ENCODE results near the gene LARP4B. TPM values are rescaled to one million over a fixed set of nuclear protein-coding genes. Genes with fewer than 3 reads are reported as not detected.
A peak's percentile ranks its signal among the peaks of the same experiment; 100 is the strongest.

The LARP4B gene
- total RNA-seq, 4 donors from 2014 or later, result 68.6 to 113 (median 87.4) TPM

DNA sequence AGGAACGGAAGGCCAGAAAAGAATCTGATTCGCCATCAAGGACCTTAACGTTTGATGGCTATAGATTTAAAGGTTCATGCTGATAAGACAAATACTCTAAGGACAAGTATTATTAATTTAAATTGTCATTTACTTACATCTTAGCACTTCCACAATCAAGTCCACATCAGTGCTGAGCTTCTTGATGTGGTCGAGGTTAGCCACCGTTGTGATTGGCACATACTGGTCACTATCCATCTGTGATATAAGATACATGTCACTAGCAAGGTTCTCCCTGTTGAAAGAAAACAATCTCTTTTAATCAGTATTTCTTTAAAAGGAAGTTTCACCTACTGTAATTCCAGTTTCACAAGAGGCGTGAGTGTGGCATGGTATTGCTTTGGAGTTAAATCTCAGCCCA lies 88.7 kb downstream of the LARP4B start:
- no peak for DNase-seq
- Histone ChIP-seq H3K27me3 (no peaks in the 10 kb centered on the region), H3K4me1 (peaks cover 28 to 43% of the 10 kb centered on the region in 2 donors), H3K36me3 (peaks cover 0 to 17% of the 10 kb centered on the region in 2 donors), H3K4me3 (replicated peaks in 1 of 3) (no peak overlapping the region), H3K27ac (peak overlapping the region in 1 of 3 donors; percentile 75), H3K9me3 (no peaks in the 10 kb centered on the region)
- intact Hi-C loops (cut with DNase I), result no loop called here
- 92 to 97% methylated on average over 6 of the region's 6 CpGs for WGBS, 2 donors
- no peak for TF ChIP-seq POLR2A (IDR thresholded peaks at IDR 0.05)
- TF ChIP-seq, protein P1, sequence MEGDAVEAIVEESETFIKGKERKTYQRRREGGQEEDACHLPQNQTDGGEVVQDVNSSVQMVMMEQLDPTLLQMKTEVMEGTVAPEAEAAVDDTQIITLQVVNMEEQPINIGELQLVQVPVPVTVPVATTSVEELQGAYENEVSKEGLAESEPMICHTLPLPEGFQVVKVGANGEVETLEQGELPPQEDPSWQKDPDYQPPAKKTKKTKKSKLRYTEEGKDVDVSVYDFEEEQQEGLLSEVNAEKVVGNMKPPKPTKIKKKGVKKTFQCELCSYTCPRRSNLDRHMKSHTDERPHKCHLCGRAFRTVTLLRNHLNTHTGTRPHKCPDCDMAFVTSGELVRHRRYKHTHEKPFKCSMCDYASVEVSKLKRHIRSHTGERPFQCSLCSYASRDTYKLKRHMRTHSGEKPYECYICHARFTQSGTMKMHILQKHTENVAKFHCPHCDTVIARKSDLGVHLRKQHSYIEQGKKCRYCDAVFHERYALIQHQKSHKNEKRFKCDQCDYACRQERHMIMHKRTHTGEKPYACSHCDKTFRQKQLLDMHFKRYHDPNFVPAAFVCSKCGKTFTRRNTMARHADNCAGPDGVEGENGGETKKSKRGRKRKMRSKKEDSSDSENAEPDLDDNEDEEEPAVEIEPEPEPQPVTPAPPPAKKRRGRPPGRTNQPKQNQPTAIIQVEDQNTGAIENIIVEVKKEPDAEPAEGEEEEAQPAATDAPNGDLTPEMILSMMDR (IDR thresholded peaks at IDR 0.05), result no peak

DNA sequence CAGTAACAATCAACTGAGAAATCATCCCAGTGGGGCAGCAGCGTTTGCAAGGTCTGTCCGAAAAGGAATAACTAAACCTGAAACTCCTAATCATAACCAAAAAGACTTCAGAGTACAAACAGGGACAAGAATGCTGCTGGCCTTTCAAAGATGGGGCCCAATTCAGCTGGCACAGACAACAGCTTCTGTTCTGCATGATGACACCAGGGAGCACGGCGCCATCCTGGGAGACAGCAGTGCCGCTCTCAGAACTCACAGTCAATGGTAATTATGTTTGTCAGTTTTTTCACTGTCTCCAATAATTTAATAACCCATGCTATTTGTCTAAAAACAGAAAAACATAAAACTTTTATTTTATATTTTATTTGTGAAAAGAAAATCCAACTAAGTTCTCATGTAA lies 90.0 kb downstream of the LARP4B start:
- no peak overlapping the region for H3K4me3 ChIP-seq (replicated peaks in 1 of 3)
- H3K9me3 ChIP-seq, result no peaks in the 10 kb centered on the region
- DNase-seq, result no peak
- H3K36me3 ChIP-seq, result peaks cover 0 to 17% of the 10 kb centered on the region in 2 donors
- no peak overlapping the region for H3K27ac ChIP-seq
- no peaks in the 10 kb centered on the region for H3K27me3 ChIP-seq
- peaks cover 29 to 37% of the 10 kb centered on the region in 2 donors for H3K4me1 ChIP-seq
- WGBS, 2 donors, result 96 to 98% methylated on average over 5 of the region's 5 CpGs
- TF ChIP-seq POLR2A (IDR thresholded peaks at IDR 0.05), result no peak
- TF ChIP-seq, protein P1 (IDR thresholded peaks at IDR 0.05), result no peak
- intact Hi-C loops (cut with DNase I), result no loop called here

DNA sequence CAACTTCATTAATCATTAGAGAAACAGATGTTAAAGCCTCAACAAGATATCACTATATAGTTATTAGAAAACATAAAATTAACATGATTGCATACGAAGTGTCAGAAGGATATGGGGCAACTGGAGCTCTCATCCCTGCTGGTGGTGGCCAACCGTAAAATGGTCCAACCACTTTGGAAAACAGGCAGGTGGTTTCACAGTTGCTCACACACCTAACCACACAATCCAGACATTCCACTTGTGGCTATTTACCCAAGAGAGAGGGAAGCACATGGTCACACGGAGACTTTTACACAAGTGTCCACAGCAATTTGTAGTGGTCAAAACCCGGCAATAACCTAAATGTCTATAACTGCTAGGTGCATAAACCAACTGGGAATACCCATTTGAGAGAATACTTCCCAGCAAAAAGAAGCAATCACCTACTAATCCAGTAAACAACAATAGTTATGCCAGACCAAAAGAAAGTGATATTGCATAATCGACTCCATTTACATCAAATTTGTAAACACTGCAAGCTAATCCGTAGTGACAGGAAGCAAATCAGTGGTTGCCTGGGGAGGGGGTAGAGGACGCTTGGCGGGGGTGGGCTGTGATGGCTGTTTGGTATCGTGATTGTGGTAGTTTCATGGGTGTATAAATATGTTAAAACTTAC lies 91.8 kb downstream of the LARP4B start:
- H3K4me3 ChIP-seq (replicated peaks in 1 of 3), result no peak overlapping the region
- intact Hi-C loops (cut with DNase I), result no loop called here
- no peak overlapping the region for H3K27ac ChIP-seq
- 92 to 93% methylated on average over 9 of the region's 9 CpGs for WGBS, 2 donors
- no peak for DNase-seq
- peaks cover 20 to 31% of the 10 kb centered on the region in 2 donors for H3K4me1 ChIP-seq
- no peaks in the 10 kb centered on the region for H3K9me3 ChIP-seq
- no peaks in the 10 kb centered on the region for H3K27me3 ChIP-seq
- peaks cover 0 to 17% of the 10 kb centered on the region in 2 donors for H3K36me3 ChIP-seq
- TF ChIP-seq, protein P1 (IDR thresholded peaks at IDR 0.05), result no peak
- no peak for TF ChIP-seq POLR2A (IDR thresholded peaks at IDR 0.05)

DNA sequence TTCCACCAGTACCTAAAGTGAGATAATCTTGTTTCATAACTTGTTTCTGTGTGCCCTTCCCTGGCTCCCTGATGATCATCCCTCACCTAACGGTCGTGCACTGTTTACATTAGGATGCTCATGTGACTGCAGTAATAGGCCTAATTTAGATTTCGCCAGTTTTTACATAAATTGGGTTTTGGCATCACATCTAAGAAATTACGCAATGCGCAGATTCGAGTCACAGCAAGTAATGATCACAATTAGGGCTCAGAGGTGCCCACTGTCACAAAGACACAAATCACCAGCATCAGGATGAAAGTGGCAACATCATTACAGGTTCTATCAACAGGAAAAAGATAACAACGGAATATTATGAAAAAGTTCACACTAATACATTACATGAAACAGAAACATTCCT lies 94.7 kb downstream of the LARP4B start:
- 84 to 88% methylated on average over 7 of the region's 7 CpGs for WGBS, 2 donors
- H3K4me1 ChIP-seq, result peaks cover 9 to 13% of the 10 kb centered on the region in 2 donors
- intact Hi-C loops (cut with DNase I), result no loop called here
- peak overlapping the region in 1 of 3 donors; percentile 3 for H3K27ac ChIP-seq
- H3K27me3 ChIP-seq, result no peaks in the 10 kb centered on the region
- H3K9me3 ChIP-seq, result no peaks in the 10 kb centered on the region
- DNase-seq, result no peak
- TF ChIP-seq, protein P1 (IDR thresholded peaks at IDR 0.05), result no peak
- H3K36me3 ChIP-seq, result peaks cover 0 to 10% of the 10 kb centered on the region in 2 donors
- H3K4me3 ChIP-seq (replicated peaks in 1 of 3), result no peak overlapping the region

DNA sequence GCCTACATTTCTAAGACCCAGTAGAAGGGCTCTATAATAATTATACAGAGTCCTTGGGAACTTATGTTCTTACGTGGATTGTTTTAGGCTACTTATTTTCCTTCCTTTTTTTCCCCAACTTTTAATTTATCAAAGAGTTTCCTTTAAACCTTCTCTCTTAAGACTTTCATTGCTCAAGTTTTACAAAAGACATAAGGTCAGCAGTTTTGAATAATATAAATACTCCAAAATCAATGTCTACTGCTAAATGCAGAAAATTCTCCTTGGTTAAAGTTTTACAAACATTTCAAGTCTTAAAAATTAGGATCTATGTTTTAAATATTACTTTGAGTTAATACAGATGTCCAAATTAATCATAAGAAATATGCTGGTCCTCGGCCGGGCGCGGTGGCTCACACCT lies 97.0 kb downstream of the LARP4B start:
- WGBS, 2 donors, result 99% methylated on average over 5 of the region's 5 CpGs
- peaks cover 0 to 10% of the 10 kb centered on the region in 2 donors for H3K36me3 ChIP-seq
- H3K27ac ChIP-seq, result peak overlapping the region in 1 of 3 donors; percentile 19
- no peaks in the 10 kb centered on the region for H3K27me3 ChIP-seq
- H3K4me3 ChIP-seq (replicated peaks in 1 of 3), result no peak overlapping the region
- no peak for DNase-seq
- peaks cover 9 to 13% of the 10 kb centered on the region in 2 donors for H3K4me1 ChIP-seq
- no peaks in the 10 kb centered on the region for H3K9me3 ChIP-seq
- intact Hi-C loops (cut with DNase I), result no loop called here
- TF ChIP-seq, protein P1 (IDR thresholded peaks at IDR 0.05), result no peak
- no peak for TF ChIP-seq POLR2A (IDR thresholded peaks at IDR 0.05)
